RWPE2 (cell line): ENCODE measurements around the gene ZNF423.

Experiments
- ATAC-seq: fragments of 200-7000 bp; cut with Tn5 transposase; 3 replicates; pipeline ENCODE4 v1.9.1; 2021; ENCODE audit warnings: low read depth
- DNase-seq: peaks from one replicate; pipeline ENCODE4 v3.0.0-alpha.2; 2020; ENCODE audit warnings: low spot score
- H3K27ac ChIP-seq: fragments of 450-650 bp; 2 replicates; pipeline ENCODE4 v1.5.1; 2017; ENCODE audit warnings: mild to moderate bottlenecking; ENCODE audit not compliant: poor library complexity, severe bottlenecking
- H3K27me3 ChIP-seq: fragments of 250-450 bp; sonication (Bioruptor Pico); 2 replicates; pipeline ENCODE4 v1.5.1; 2021; ENCODE audit warnings: mild to moderate bottlenecking, moderate library complexity; ENCODE audit not compliant: insufficient read depth, poor library complexity, severe bottlenecking
- H3K36me3 ChIP-seq: fragments of 250-450 bp; sonication (Bioruptor Pico); 2 replicates; pipeline ENCODE4 v1.5.1; 2020; ENCODE audit warnings: low read depth, mild to moderate bottlenecking, moderate library complexity
- H3K4me1 ChIP-seq: fragments of 250-450 bp; sonication (Bioruptor Pico); 2 replicates; pipeline ENCODE4 v1.5.1; 2021; ENCODE audit warnings: mild to moderate bottlenecking, moderate library complexity; ENCODE audit not compliant: insufficient read depth, poor library complexity, severe bottlenecking
- H3K4me3 ChIP-seq: fragments of 250-450 bp; sonication (Bioruptor Pico); 2 replicates; pipeline ENCODE4 v1.5.1; 2021; ENCODE audit warnings: mild to moderate bottlenecking, moderate library complexity; ENCODE audit not compliant: severe bottlenecking
- H3K9me3 ChIP-seq: fragments of 250-450 bp; sonication (Bioruptor Pico); 2 replicates; pipeline ENCODE4 v1.5.1; 2021; ENCODE audit warnings: mild to moderate bottlenecking, moderate library complexity; ENCODE audit not compliant: severe bottlenecking
- TF ChIP-seq, protein P1 (sequence below): fragments of 450-650 bp; IDR thresholded peaks from one replicate; pipeline ENCODE4 v1.5.1; 2017; ENCODE audit warnings: mild to moderate bottlenecking, moderate library complexity; ENCODE audit not compliant: poor library complexity, severe bottlenecking

ZNF423 gene

DNA sequence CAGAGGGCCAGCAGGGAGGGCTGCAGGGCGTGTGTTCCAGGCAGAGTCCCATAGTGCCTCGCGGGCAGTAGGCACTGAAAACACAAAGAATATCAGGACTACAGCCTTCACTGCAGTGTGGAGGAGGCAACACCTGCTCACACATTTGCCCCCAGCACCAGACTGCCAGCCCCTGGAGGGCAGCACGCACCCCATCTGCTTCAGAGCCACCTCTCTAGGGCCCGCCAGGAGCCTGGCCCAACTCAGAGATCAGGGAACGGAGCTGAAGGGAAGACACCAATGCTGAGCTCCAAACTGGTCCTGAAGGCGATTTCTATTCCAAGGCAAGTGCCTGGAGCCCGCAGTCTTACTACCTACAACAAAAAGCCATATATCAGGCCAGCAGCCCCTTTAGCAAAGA lies 130.3 kb downstream of the ZNF423 start:
- no peaks in the 10 kb centered on the region for H3K27me3 ChIP-seq

DNA sequence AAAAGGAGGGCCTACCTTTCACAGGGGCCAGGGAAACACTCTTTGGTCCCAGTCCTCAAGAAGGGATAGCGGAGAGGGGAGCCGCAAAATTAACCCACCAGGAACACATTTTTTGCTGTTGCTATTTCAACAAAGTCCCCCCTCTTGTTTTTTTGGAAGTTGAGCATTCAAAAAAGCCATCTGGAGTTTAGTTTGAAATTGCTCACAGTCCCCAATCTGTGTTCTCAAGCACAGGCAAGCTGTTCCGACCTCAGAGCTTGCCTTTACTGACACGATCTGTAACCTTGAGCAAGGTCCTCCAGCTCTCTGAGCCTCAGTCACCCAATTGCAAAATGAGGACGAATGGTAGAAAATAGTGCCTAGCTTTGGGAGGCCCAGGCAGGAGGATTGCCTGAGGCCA lies 131.1 kb downstream of the ZNF423 start:
- no peak overlapping the region for H3K4me3 ChIP-seq
- peaks cover 2% of the 10 kb centered on the region for H3K9me3 ChIP-seq
- no peaks in the 10 kb centered on the region for H3K4me1 ChIP-seq
- DNase-seq, result no peak
- no peaks in the 10 kb centered on the region for H3K36me3 ChIP-seq
- H3K27me3 ChIP-seq, result no peaks in the 10 kb centered on the region
- TF ChIP-seq, protein P1, sequence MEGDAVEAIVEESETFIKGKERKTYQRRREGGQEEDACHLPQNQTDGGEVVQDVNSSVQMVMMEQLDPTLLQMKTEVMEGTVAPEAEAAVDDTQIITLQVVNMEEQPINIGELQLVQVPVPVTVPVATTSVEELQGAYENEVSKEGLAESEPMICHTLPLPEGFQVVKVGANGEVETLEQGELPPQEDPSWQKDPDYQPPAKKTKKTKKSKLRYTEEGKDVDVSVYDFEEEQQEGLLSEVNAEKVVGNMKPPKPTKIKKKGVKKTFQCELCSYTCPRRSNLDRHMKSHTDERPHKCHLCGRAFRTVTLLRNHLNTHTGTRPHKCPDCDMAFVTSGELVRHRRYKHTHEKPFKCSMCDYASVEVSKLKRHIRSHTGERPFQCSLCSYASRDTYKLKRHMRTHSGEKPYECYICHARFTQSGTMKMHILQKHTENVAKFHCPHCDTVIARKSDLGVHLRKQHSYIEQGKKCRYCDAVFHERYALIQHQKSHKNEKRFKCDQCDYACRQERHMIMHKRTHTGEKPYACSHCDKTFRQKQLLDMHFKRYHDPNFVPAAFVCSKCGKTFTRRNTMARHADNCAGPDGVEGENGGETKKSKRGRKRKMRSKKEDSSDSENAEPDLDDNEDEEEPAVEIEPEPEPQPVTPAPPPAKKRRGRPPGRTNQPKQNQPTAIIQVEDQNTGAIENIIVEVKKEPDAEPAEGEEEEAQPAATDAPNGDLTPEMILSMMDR, result no peak
- no peak for ATAC-seq
- H3K27ac ChIP-seq, result no peak overlapping the region

More for the DNA sequence above, 130.3 kb downstream of the ZNF423 start:
- Histone ChIP-seq H3K36me3 (no peaks in the 10 kb centered on the region), H3K9me3 (peaks cover 2% of the 10 kb centered on the region), H3K27ac (no peak overlapping the region), H3K4me3 (no peak overlapping the region), H3K4me1 (no peaks in the 10 kb centered on the region)
- ATAC-seq, result no peak
- no peak for DNase-seq
- TF ChIP-seq, protein P1, result no peak

DNA sequence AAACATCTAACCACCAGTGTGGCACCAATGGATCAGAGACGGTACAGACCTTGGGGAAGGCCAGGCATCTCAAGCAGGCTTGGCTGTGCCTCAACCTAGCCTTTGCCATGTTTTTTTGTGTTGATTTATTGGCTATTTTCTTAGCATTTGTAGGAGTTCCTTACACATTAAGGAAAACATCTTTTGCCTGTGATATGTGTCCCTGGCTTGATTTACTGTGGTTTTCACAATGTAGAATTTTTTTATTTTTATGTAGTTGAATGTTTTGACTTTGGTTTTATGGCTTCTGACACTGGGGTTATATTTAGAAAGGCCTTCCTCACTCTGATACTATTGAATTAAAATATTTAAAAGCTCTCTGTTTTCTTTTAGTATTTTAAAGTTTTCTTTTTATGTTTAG lies 132.6 kb downstream of the ZNF423 start:
- Histone ChIP-seq H3K4me3 (no peak overlapping the region), H3K4me1 (no peaks in the 10 kb centered on the region), H3K27me3 (peaks cover 4% of the 10 kb centered on the region), H3K27ac (no peak overlapping the region), H3K9me3 (peaks cover 2% of the 10 kb centered on the region), H3K36me3 (no peaks in the 10 kb centered on the region)
- ATAC-seq, result no peak
- DNase-seq, result no peak
- TF ChIP-seq, protein P1, result no peak

DNA sequence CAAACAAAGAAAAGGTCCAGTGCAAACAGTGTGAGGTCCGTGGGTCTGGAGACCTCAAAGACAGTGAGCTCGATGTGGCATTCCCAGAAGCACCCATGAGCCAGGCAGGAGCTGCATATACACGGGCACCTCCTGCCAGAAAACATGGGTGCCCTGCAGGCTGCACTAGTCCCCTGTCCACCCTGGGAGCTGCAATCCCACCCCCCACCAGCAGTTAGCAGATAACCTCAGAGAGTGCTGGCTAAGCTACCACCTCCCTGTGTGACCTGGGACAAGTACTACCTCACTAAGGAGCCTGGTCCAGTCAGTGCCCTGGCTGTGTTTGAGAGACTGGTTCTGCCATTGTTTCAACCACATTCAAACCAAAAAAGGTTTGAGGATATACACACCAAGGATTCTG lies 135.7 kb downstream of the ZNF423 start:
- H3K9me3 ChIP-seq, result peaks cover 2% of the 10 kb centered on the region
- H3K4me1 ChIP-seq, result no peaks in the 10 kb centered on the region
- H3K27ac ChIP-seq, result no peak overlapping the region
- no peak overlapping the region for H3K4me3 ChIP-seq
- peaks cover 9% of the 10 kb centered on the region for H3K27me3 ChIP-seq
- ATAC-seq (no peak), DNase-seq (no peak)
- TF ChIP-seq, protein P1, result no peak
- H3K36me3 ChIP-seq, result no peaks in the 10 kb centered on the region

DNA sequence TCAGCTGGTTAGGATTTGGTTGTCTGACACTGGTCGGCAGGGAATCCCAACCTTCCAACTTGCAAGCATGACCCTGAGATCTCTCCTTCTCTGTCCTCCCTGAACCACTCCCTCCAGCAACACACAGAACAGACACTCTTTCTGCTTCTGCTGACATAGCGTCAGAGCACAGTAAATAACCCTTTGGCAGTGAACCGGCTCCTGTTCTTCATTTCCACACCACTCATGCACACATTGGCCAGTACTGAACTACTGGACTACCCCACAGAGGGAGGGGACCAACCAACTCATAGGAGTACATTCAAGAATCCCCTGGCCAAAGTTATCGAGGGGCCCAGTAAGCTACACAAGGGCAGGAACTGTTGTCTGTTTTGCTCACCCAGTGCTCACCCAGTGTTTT lies 138.2 kb downstream of the ZNF423 start:
- no peak overlapping the region for H3K27ac ChIP-seq
- DNase-seq, result no peak
- TF ChIP-seq, protein P1, result no peak
- H3K4me1 ChIP-seq, result no peaks in the 10 kb centered on the region
- H3K36me3 ChIP-seq, result no peaks in the 10 kb centered on the region
- peaks cover 9% of the 10 kb centered on the region for H3K27me3 ChIP-seq
- no peaks in the 10 kb centered on the region for H3K9me3 ChIP-seq
- no peak for ATAC-seq
- H3K4me3 ChIP-seq, result no peak overlapping the region
